Thyroid gland (tissue), 4 donors: ENCODE measurements around the gene PRIM1. TPM values are rescaled to one million over a fixed set of nuclear protein-coding genes. Genes with fewer than 3 reads are reported as not detected.

Experiments used
- DNase-seq, 2 donors: peaks; one replicate each; pipeline ENCODE4 v3.0.0-alpha.2; 2019
- H3K27ac ChIP-seq, 3 donors: fragments of 200-600 bp; sonication (generic); 1 replicate in 2 of 3; 2 replicates in 1 of 3; pipeline ENCODE4 v1.5.1; 2016 to 2019; ENCODE audit warnings: mild to moderate bottlenecking in 1 of 3, moderate library complexity in 1 of 3
- H3K27me3 ChIP-seq: fragments of 200-600 bp; sonication (generic); one replicate; pipeline ENCODE4 v1.5.1; 2019
- H3K36me3 ChIP-seq, 2 donors: fragments of 200-600 bp; sonication (generic); one replicate each; pipeline ENCODE4 v1.5.1; 2016 to 2019
- H3K4me1 ChIP-seq, 2 donors: fragments of 200-600 bp; sonication (generic); one replicate each; pipeline ENCODE4 v1.5.1; 2017 to 2019
- H3K4me3 ChIP-seq, 3 donors: fragments of 200-600 bp; sonication (generic); replicated peaks in 1 of 3; 1 replicate in 2 of 3; 2 replicates in 1 of 3; pipeline ENCODE4 v1.5.1; 2016; ENCODE audit warnings: mild to moderate bottlenecking in 1 of 3
- H3K9me3 ChIP-seq: fragments of 200-600 bp; sonication (generic); one replicate; pipeline ENCODE4 v1.5.1; 2017
- POLR2A ChIP-seq, 2 donors: fragments of 450-650 bp; IDR thresholded peaks; one replicate each; pipeline ENCODE4 v1.6.1; 2017; ENCODE audit warnings: antibody characterized with exemption in 2 of 2, mild to moderate bottlenecking in 2 of 2, moderate library complexity in 1 of 2
- WGBS, 2 donors: methylation state at CpG; one replicate each; pipeline ENCODE4 v1.1.5; 2017; 5-methylcytosine and 5-hydroxymethylcytosine counted together
- intact Hi-C: fragments of 100-400 bp; cut with DNase I; formaldehyde crosslinking; loops from one replicate; pipeline ENCODE4 v1.15.1; 2023
- total RNA-seq, 4 donors: library from RNA; depleted of rRNA; stranded (reverse); fragments of >200 nt; gene quantifications; one replicate each; pipeline ENCODE4 v1.2.3, GENCODE V29; 2016
- TF ChIP-seq, protein P1 (sequence below), 6 experiments: fragments of 200-600 bp in 3 of 6; fragments of 450-650 bp in 3 of 6; sonication (generic) in 3 of 6; IDR thresholded peaks; one replicate each; pipeline ENCODE4 v1.5.1; 2016 to 2019; ENCODE audit warnings: antibody characterized with exemption in 6 of 6, mild to moderate bottlenecking in 2 of 6, inconsistent platforms in 1 of 6, moderate library complexity in 1 of 6

PRIM1 gene
- total RNA-seq, 4 donors from 2014 or later = 5.8 to 11.7 (median 7.0) TPM

DNA sequence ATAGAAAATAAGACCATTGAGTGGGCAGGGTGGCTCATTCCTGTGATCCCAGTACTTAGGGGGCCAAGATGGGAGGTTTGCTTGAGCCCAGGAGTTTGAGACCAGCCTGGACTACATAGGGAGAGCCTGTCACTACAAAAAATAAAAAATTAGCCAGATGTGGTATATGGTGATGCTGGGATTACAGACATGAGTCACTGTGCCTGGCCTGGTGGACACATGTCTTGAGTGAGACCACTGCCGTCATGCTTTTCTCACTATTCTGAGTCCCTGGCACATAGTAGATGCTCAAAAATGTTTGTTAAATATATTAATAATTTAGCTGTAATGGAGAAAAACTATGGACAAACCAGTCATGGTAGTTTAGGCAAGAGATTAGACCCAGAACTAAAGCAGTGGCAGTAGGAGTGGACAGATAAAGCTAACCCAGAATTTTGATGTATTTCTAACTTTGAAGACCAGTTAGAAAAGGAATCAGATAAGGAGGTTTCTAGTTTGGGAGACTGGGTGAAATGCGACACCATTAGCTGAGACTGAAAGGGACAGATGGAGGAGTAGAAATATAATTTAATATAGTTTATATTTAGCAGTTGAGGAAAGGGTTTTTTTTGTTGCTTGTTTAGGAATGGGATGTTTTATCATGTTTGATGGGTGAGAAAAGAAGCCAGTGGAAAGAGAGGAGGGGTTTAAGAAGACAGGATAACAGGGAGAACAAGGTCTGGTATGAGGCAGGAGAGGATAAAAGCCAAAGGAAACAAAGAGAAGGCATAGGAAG is 56.6 kb downstream of the PRIM1 start:
- TF ChIP-seq, protein P1, sequence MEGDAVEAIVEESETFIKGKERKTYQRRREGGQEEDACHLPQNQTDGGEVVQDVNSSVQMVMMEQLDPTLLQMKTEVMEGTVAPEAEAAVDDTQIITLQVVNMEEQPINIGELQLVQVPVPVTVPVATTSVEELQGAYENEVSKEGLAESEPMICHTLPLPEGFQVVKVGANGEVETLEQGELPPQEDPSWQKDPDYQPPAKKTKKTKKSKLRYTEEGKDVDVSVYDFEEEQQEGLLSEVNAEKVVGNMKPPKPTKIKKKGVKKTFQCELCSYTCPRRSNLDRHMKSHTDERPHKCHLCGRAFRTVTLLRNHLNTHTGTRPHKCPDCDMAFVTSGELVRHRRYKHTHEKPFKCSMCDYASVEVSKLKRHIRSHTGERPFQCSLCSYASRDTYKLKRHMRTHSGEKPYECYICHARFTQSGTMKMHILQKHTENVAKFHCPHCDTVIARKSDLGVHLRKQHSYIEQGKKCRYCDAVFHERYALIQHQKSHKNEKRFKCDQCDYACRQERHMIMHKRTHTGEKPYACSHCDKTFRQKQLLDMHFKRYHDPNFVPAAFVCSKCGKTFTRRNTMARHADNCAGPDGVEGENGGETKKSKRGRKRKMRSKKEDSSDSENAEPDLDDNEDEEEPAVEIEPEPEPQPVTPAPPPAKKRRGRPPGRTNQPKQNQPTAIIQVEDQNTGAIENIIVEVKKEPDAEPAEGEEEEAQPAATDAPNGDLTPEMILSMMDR (IDR thresholded peaks at IDR 0.05) = no peak
- no peak for TF ChIP-seq POLR2A (IDR thresholded peaks at IDR 0.05)
- no peak overlapping the region for H3K4me3 ChIP-seq
- H3K27me3 ChIP-seq = no peaks in the 10 kb centered on the region
- no peak for DNase-seq
- no peak overlapping the region for H3K27ac ChIP-seq
- intact Hi-C loops = no loop called here
- WGBS, 2 donors = 81 to 82% methylated on average over 2 of the region's 2 CpGs
- no peaks in the 10 kb centered on the region for H3K9me3 ChIP-seq
- no peaks in the 10 kb centered on the region for H3K4me1 ChIP-seq
- H3K36me3 ChIP-seq = no peaks in the 10 kb centered on the region

DNA sequence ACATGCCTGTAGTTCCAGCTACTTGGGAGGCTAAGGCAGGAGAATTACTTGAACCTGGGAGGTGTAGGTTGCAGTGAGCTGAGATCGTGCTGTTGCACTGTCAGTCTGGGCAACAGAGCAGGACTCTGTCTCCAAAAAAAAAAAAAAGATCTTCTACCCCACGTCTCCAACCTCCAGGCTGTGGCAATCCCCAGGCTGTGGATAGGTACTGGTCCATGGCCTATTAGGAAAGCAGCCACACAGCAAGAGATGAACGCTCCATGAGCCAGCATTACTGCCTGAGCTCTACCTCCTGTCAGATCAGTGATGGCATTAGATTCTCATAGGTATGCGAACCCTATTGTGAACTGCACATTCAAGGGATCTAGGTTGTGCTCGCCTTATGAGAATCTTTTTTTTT is 58.0 kb downstream of the PRIM1 start:
- H3K9me3 ChIP-seq = no peaks in the 10 kb centered on the region
- intact Hi-C loops = no loop called here
- H3K4me3 ChIP-seq = no peak overlapping the region
- H3K27me3 ChIP-seq = no peaks in the 10 kb centered on the region
- H3K27ac ChIP-seq = no peak overlapping the region
- TF ChIP-seq, protein P1 (IDR thresholded peaks at IDR 0.05) = no peak
- TF ChIP-seq POLR2A (IDR thresholded peaks at IDR 0.05) = no peak
- no peaks in the 10 kb centered on the region for H3K36me3 ChIP-seq
- H3K4me1 ChIP-seq = peaks cover 3 to 5% of the 10 kb centered on the region in 2 donors
- DNase-seq = no peak
- whole genome bisulfite sequencing, 2 donors = 88 to 90% methylated on average over 5 of the region's 5 CpGs

DNA sequence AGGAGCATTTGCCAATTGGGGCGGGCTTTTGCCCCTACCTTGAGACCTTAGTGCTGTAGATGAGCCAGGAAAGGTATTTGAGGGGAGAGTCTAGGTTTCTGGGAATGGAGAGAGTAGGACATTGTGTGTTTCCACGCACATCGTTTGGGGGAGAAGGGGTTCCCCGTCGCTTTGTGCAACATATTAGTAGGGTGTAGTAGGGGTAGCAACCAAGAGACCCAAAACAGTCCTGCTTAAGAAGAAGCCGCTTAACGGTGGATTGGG is 63.3 kb downstream of the PRIM1 start:
- no peaks in the 10 kb centered on the region for H3K9me3 ChIP-seq
- 1 to 2% methylated on average over 7 of the region's 7 CpGs for WGBS, 2 donors
- no peak for TF ChIP-seq POLR2A (IDR thresholded peaks at IDR 0.05)
- TF ChIP-seq, protein P1 (IDR thresholded peaks at IDR 0.05) = no peak
- H3K4me3 ChIP-seq = peak overlapping the region; percentile 4 to 40 (median 40)
- no peak for DNase-seq
- no peaks in the 10 kb centered on the region for H3K27me3 ChIP-seq
- peaks cover 23 to 25% of the 10 kb centered on the region in 2 donors for H3K4me1 ChIP-seq
- intact Hi-C loops = loop anchor here (5.0 kb wide), 2 partner anchors 34 to 41 kb away; partner anchors contain the start of gene ATP5F1B
- H3K27ac ChIP-seq = peak overlapping the region; percentile 87 to 100 (median 94)
- H3K36me3 ChIP-seq = no peaks in the 10 kb centered on the region

DNA sequence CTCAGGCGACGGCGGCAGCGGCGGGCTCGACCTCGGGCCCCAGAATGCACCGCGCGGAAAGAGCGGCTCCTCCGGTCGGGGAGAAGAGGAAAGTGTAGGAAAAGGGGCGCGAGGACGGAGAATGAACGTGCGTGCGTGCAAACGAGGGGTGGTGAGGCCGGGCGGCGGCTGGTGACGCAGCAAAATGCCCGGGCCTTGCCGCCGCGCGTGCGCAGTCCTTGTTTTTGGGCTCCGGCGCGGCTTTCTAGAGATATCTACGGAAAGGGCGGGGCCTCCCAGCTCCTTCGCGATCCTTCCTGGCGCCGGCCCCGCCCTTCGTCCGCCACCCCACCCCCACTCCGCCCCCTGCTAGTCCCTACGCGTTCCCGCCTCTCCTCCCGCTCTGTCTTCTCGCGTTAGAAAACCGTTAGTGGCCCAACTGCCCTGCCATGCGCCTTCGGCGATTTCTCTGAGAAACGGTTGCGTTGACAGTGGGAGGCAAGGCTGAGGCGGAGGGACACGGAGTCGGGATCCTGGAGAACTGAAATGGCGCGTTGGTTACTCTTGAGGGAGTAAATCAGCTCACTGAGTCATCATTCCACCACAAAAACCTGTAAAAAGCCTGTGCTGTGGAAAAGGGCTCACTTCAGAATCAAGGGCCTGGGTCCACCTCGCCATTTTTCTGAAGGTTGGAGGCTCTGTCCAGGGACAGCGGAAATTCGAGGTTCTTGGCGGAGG is 63.8 kb downstream of the PRIM1 start, which contains the start of gene PTGES3:
PTGES3 (minus strand) TSS at position 156 of the 717 bp plus-strand sequence. CDS start 285 bp downstream, outside the sequence.
- Histone ChIP-seq H3K27me3 (no peaks in the 10 kb centered on the region), H3K27ac (peak within 1 kb of the TSS; percentile 94 to 100 (median 97)), H3K36me3 (no peaks in the 10 kb centered on the region), H3K4me1 (peaks cover 23 to 25% of the 10 kb centered on the region in 2 donors), H3K4me3 (peak within 1 kb of the TSS; percentile 40 to 68 (median 56)), H3K9me3 (no peaks in the 10 kb centered on the region)
- intact Hi-C loops = loop anchor here (5.0 kb wide), 2 partner anchors 34 to 41 kb away; partner anchors contain the start of gene ATP5F1B
- DNase-seq = peak; percentile 98
- peak; percentile 91 to 98 for TF ChIP-seq POLR2A (IDR thresholded peaks at IDR 0.05)
- TF ChIP-seq, protein P1 (IDR thresholded peaks at IDR 0.05) = no peak
- WGBS, 2 donors = 0 to 1% methylated on average over 44 to 59 of the region's 64 CpGs
